GM12892 (cell line): Measurements from ENCODE around the gene ZNF385A.

Experiments
- POLR2A ChIP-seq: IDR thresholded peaks from 2 replicates; pipeline ENCODE4 v1.6.1; 2011; ENCODE audit warnings: low read depth, low read length, control low read depth
- POLR2AphosphoS5 ChIP-seq: IDR thresholded peaks from 2 replicates; pipeline ENCODE4 v1.6.1; 2011; ENCODE audit warnings: low read depth, low read length, control low read depth
- TAF1 ChIP-seq: IDR thresholded peaks from 2 replicates; pipeline ENCODE4 v1.6.1; 2011; ENCODE audit warnings: low read depth, mild to moderate bottlenecking, control low read depth, low read length, borderline replicate concordance

GRCh38 chr12:54363047-54363446, 21.5 kb downstream of the ZNF385A start:
- TF ChIP-seq TAF1 (no peak), POLR2A (no peak), POLR2AphosphoS5 (no peak)
